Endodermal cell (in vitro differentiated cells): ENCODE data around the gene SHKBP1. TPM values are rescaled to one million over a fixed set of nuclear protein-coding genes. Genes with fewer than 3 reads are reported as not detected.
"Not testable (repeated sequence)": the region's sequence is repeated elsewhere in the genome, so short reads cannot be mapped to it uniquely, and the experiment has no call there.

Source experiments
- DNase-seq: peaks from one replicate; pipeline ENCODE4 v3.0.0-alpha.2; 2017
- H3K27ac ChIP-seq: 2 replicates; pipeline ENCODE4 v1.5.1; 2013; ENCODE audit warnings: mild to moderate bottlenecking, low read depth, low read length, moderate library complexity
- H3K27me3 ChIP-seq: 2 replicates; pipeline ENCODE4 v1.6.1; 2013; ENCODE audit warnings: mild to moderate bottlenecking, low read length, moderate library complexity; ENCODE audit not compliant: insufficient read depth, control insufficient read depth, poor library complexity, severe bottlenecking
- H3K36me3 ChIP-seq: 2 replicates; pipeline ENCODE4 v1.7.0; 2013; ENCODE audit warnings: mild to moderate bottlenecking, low read length, moderate library complexity; ENCODE audit not compliant: control insufficient read depth, insufficient read depth
- H3K4me1 ChIP-seq: one replicate; pipeline ENCODE4 v1.7.0; 2013; ENCODE audit warnings: low read length; ENCODE audit not compliant: control insufficient read depth, insufficient read depth
- H3K4me3 ChIP-seq: 2 replicates; pipeline ENCODE4 v1.5.1; 2013; ENCODE audit warnings: mild to moderate bottlenecking, low read length, moderate library complexity
- H3K9ac ChIP-seq: 2 replicates; pipeline ENCODE4 v1.6.1; 2013; ENCODE audit warnings: mild to moderate bottlenecking, low read length, moderate library complexity; ENCODE audit not compliant: poor library complexity, severe bottlenecking; ENCODE audit errors: extremely low read depth
- H3K9me3 ChIP-seq: 2 replicates; pipeline ENCODE4 v1.6.1; 2013; ENCODE audit warnings: mild to moderate bottlenecking, low read length, moderate library complexity; ENCODE audit not compliant: control insufficient read depth
- H3K27ac Mint-ChIP-seq: 2 replicates; pipeline ENCODE4 v1.8.0; 2020; ENCODE audit warnings: mixed read lengths
- H3K27me3 Mint-ChIP-seq: 2 replicates; pipeline ENCODE4 v1.8.0; 2021; ENCODE audit warnings: mild to moderate bottlenecking, mixed read lengths; ENCODE audit not compliant: insufficient read depth
- H3K36me3 Mint-ChIP-seq: 2 replicates; pipeline ENCODE4 v1.8.0; 2020; ENCODE audit warnings: low read depth, mixed read lengths
- H3K4me1 Mint-ChIP-seq: 2 replicates; pipeline ENCODE4 v1.8.0; 2020; ENCODE audit warnings: mixed read lengths
- H3K4me3 Mint-ChIP-seq: 2 replicates; pipeline ENCODE4 v1.8.0; 2020; ENCODE audit warnings: mild to moderate bottlenecking, moderate library complexity, mixed read lengths
- H3K9me3 Mint-ChIP-seq: 2 replicates; pipeline ENCODE4 v1.8.0; 2020; ENCODE audit warnings: mild to moderate bottlenecking, mixed read lengths
- WGBS, 2 experiments: methylation state at CpG; one replicate each; pipeline versions ENCODE4 v1.1.5 to v1.1.7; 2013; ENCODE audit warnings: missing lambda C conversion rate in 2 of 2, mixed read lengths in 1 of 2; ENCODE audit not compliant: insufficient coverage in 1 of 2, insufficient read length in 1 of 2; 5-methylcytosine and 5-hydroxymethylcytosine counted together
- total RNA-seq, 2 donors: library from RNA; stranded (reverse); fragmentation: NEBNext Ultra II Directional in 1 of 2; extraction: Animal tissue kit (Norgen Biotek cat#: 25700) in 1 of 2; gene quantifications; 2 replicates in 1 of 2; 3 replicates in 1 of 2; pipeline ENCODE4 v1.2.1, GENCODE V29; 2021
- TF ChIP-seq, protein P1 (sequence below): fragments of 200-600 bp; sonication (generic); conservative IDR thresholded peaks from 2 replicates; pipeline ENCODE4 v1.5.0; 2021; ENCODE audit warnings: antibody characterized with exemption, mild to moderate bottlenecking

SHKBP1 gene
- total RNA-seq, 2 donors from 2014 or later = 110 TPM

DNA sequence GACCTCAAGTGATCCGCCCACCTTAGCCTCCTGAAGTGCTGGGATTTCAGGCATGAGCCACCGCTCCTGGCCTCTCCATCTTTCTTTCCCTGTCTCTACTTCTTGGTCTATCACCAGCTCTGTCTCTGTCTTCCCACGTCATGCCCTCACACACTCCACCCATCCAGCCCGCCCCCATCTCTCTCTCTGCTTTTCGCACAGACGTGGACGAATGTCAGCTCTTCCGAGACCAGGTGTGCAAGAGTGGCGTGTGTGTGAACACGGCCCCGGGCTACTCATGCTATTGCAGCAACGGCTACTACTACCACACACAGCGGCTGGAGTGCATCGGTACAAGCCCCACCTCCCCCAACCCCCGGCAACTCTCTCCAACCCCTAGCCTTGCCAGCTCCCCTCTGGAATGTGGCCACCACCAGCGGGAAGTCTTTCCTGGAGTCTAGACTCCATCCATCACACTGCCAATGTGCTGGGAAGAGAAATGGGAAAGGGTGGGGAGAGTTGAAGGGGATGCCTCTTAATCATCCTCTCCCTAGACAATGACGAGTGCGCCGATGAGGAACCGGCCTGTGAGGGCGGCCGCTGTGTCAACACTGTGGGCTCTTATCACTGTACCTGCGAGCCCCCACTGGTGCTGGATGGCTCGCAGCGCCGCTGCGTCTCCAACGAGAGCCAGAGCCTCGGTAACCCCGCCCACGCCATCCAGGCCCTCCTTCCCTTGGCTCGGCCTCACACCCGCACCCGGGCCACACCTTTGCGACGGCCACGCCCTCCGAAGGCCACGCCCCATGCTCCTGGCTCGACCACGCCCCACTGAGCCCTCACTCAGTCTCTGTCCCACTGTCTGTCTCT, 47.0 kb downstream of the SHKBP1 start:
- no peaks in the 10 kb centered on the region for H3K27me3 ChIP-seq
- peaks cover 18% of the 10 kb centered on the region for H3K4me1 Mint-ChIP-seq
- no peaks in the 10 kb centered on the region for H3K27me3 Mint-ChIP-seq
- H3K36me3 ChIP-seq = peaks cover 40% of the 10 kb centered on the region
- 18 to 29% methylated on average over 21 to 40 of the region's 41 CpGs for WGBS, 2 experiments
- peaks cover 69% of the 10 kb centered on the region for H3K36me3 Mint-ChIP-seq
- TF ChIP-seq, protein P1, sequence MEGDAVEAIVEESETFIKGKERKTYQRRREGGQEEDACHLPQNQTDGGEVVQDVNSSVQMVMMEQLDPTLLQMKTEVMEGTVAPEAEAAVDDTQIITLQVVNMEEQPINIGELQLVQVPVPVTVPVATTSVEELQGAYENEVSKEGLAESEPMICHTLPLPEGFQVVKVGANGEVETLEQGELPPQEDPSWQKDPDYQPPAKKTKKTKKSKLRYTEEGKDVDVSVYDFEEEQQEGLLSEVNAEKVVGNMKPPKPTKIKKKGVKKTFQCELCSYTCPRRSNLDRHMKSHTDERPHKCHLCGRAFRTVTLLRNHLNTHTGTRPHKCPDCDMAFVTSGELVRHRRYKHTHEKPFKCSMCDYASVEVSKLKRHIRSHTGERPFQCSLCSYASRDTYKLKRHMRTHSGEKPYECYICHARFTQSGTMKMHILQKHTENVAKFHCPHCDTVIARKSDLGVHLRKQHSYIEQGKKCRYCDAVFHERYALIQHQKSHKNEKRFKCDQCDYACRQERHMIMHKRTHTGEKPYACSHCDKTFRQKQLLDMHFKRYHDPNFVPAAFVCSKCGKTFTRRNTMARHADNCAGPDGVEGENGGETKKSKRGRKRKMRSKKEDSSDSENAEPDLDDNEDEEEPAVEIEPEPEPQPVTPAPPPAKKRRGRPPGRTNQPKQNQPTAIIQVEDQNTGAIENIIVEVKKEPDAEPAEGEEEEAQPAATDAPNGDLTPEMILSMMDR = no peak
- peak overlapping the region; percentile 96 for H3K27ac Mint-ChIP-seq
- no peak overlapping the region for H3K4me3 ChIP-seq
- H3K9me3 Mint-ChIP-seq = no peaks in the 10 kb centered on the region
- H3K4me3 Mint-ChIP-seq = peak overlapping the region; percentile 32
- H3K9me3 ChIP-seq = no peaks in the 10 kb centered on the region
- H3K4me1 ChIP-seq = no peaks in the 10 kb centered on the region
- peak overlapping the region; percentile 50 for H3K27ac ChIP-seq
- peak; percentile 99 for DNase-seq
- peak overlapping the region; percentile 20 for H3K9ac ChIP-seq

DNA sequence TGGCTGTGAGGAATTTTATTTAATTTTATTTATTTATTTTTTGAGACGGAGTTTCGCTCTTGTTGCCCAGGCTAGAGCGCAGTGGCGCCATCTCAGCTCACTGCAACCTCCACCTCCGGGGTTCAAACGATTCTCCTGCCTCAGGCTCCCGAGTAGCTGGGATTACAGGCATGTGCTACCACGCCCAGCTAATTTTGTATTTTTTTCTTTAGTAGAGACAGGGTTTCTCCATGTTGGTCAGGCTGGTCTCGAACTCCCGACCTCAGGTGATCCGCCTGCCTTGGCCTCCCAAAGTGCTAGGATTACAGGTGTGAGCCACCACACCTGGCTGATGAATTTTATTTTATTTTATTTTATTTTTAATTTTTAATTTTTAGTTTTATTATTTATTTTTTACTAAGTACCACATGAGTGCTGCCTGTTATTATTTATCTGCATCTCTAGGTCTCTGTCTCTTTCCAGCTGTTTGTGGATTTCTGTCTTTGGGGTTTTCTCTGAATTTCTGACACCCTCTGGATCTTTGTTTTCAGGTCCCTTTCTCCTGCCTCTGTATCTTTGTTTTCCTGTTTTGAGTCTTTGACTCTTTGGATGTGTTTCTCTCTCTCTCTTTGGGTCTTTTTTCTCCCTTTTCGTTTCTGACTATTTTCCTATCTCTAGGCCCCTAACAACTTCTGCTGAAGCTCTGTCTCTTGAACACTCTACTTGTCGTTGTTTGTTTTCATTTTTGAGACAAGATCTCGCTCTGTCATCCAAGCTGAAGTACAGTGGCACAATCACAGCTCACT, 47.9 kb downstream of the SHKBP1 start:
- not testable (repeated sequence) for H3K27me3 Mint-ChIP-seq, H3K9me3 Mint-ChIP-seq, H3K4me3 ChIP-seq, H3K27me3 ChIP-seq, H3K4me1 ChIP-seq, H3K9ac ChIP-seq, H3K27ac ChIP-seq, H3K27ac Mint-ChIP-seq, DNase-seq, H3K4me3 Mint-ChIP-seq, H3K9me3 ChIP-seq
- WGBS, 2 experiments = 85 to 89% methylated on average over 10 to 14 of the region's 14 CpGs
- peaks cover 31% of the 10 kb centered on the region for H3K36me3 ChIP-seq
- H3K4me1 Mint-ChIP-seq = peaks cover 18% of the 10 kb centered on the region
- peaks cover 64% of the 10 kb centered on the region for H3K36me3 Mint-ChIP-seq

DNA sequence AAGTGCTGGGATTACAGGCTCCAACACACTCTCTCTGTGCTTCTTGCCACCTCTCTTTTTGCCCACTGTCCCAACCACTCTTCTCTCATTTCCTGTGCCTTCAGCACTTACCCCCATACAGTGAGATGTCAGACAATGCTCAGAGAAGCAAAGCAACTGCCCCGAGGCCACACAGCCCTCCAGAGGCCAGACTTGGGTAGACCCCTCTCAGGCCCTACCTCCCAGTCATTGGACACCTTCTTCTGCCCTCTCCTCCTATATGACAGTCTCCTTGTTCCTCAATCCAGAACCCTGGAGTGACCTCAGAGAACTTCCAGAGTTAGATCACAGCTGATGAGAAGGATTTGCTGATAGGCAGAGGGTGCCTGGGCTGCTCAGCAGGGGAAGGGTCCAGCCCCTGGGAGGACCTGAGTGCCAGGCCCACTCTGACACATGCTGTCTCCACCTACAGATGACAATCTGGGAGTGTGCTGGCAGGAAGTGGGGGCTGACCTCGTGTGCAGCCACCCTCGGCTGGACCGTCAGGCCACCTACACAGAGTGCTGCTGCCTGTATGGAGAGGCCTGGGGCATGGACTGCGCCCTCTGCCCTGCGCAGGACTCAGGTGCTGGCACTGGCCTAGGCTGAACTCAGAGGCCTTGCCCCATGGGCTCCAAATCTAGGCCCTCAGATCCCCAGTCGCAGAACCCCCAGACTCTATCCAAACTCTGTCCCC, 48.9 kb downstream of the SHKBP1 start:
- H3K4me3 Mint-ChIP-seq = no peak overlapping the region
- Histone ChIP-seq H3K4me3 (no peak overlapping the region), H3K36me3 (peaks cover 30% of the 10 kb centered on the region), H3K9ac (no peak overlapping the region), H3K27me3 (no peaks in the 10 kb centered on the region), H3K9me3 (no peaks in the 10 kb centered on the region), H3K27ac (no peak overlapping the region), H3K4me1 (no peaks in the 10 kb centered on the region)
- DNase-seq = no peak
- H3K27ac Mint-ChIP-seq = no peak overlapping the region
- H3K4me1 Mint-ChIP-seq = peaks cover 15% of the 10 kb centered on the region
- no peaks in the 10 kb centered on the region for H3K27me3 Mint-ChIP-seq
- WGBS, 2 experiments = 89 to 93% methylated on average over 3 to 7 of the region's 7 CpGs
- peaks cover 68% of the 10 kb centered on the region for H3K36me3 Mint-ChIP-seq
- TF ChIP-seq, protein P1 = no peak
- no peaks in the 10 kb centered on the region for H3K9me3 Mint-ChIP-seq
